Measurements from ENCODE around the gene PPP2R5D.

DNA sequence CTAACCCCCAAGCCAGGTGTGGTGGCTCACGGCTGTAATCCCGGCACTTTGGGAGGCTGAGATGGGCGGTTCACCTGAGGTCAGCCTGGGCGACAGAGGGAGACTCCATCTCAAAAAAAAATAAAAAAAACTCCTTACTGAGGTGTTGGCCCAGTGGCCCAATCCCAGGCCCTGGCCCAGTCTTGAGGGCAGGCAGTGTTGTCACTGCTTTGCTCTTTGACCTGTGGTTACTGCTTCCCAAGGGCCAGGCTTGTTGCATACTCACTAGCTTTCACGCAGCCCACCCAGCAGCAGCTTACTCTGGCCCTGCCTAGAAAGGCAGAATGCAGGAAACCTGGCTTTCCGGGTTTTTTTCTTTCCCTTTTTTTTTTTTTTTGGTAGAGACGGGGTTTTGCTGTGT is 41.9 kb upstream of the PPP2R5D start:
- TF ChIP-seq POLR2A (IDR thresholded peaks at IDR 0.05; ENCODE audit: low read depth, low read length) (peak; percentile 50; the same call in 1 of the 2 replicates), POLR2AphosphoS5 (IDR thresholded peaks at IDR 0.05; ENCODE audit: low read depth, low read length) (no peak)

All from GM12892 (cell line).